ENCODE measurements around the gene MYO5A. TPM values are rescaled to one million over a fixed set of nuclear protein-coding genes. Genes with fewer than 3 reads are reported as not detected.

Gene MYO5A
- total RNA-seq, 1 experiment from 2014 or later: 29.2 TPM

- DNase-seq (ENCODE audit: low spot score) (no peak), ATAC-seq (peak; percentile 41)
- peak overlapping the region; percentile 80 for H3K27ac Mint-ChIP-seq
- POLR2A ChIA-PET: no interaction called here
- H3K27me3 Mint-ChIP-seq (ENCODE audit: low read depth): no peaks in the 10 kb centered on the region
- no peak for TF ChIP-seq RORB (CRISPR knock-in tag; IDR thresholded peaks at IDR 0.05)
- no peak for TF ChIP-seq ZBTB21 (CRISPR knock-in tag; IDR thresholded peaks at IDR 0.05; ENCODE audit: borderline replicate concordance)
- no peak for TF ChIP-seq PRRX2 (CRISPR knock-in tag; IDR thresholded peaks at IDR 0.05)
- TF ChIP-seq ATF2 (CRISPR knock-in tag; IDR thresholded peaks at IDR 0.05; ENCODE audit: borderline replicate concordance, low read depth): no peak
- no peak for TF ChIP-seq ZNF121 (CRISPR knock-in tag; IDR thresholded peaks at IDR 0.05)
- TF ChIP-seq PREB (CRISPR knock-in tag; IDR thresholded peaks at IDR 0.05; ENCODE audit: borderline replicate concordance): no peak
- TF ChIP-seq ZNF281 (CRISPR knock-in tag; IDR thresholded peaks at IDR 0.05): no peak
- TF ChIP-seq E2F5 (CRISPR knock-in tag; IDR thresholded peaks at IDR 0.05): no peak
- H3K36me3 Mint-ChIP-seq: 0 out of 2 replicates have a peak, but pooled peaks cover 6% of the 10 kb centered on the region
- CTCF ChIA-PET: interaction anchor here (1.2 kb wide), 1 partner anchor 76 kb away, joined by 3 read pairs; no protein-coding TSS in a partner anchor
- H3K4me3 Mint-ChIP-seq: peak overlapping the region; percentile 27
- no peaks in the 10 kb centered on the region for H3K9me3 Mint-ChIP-seq
- H3K4me1 Mint-ChIP-seq: peaks cover 54% of the 10 kb centered on the region
These were observed 190.6 kb downstream of the MYO5A start for GRCh38 chr15:52338058-52338457.

GRCh38 chr15:52337198-52337853 is 191.4 kb downstream of the MYO5A start:
- ChIA-PET CTCF (interaction anchor here (0.7 to 1.5 kb wide), 6 partner anchors 33 to 129 kb away, joined by 3 to 5 read pairs (median 4); no protein-coding TSS in a partner anchor), POLR2A (no interaction called here)
- Mint-ChIP-seq H3K27ac (peak overlapping the region; percentile 84), H3K27me3 (ENCODE audit: low read depth) (no peaks in the 10 kb centered on the region), H3K9me3 (no peaks in the 10 kb centered on the region), H3K4me1 (peaks cover 54% of the 10 kb centered on the region), H3K4me3 (peak overlapping the region; percentile 2; the same call in 1 of the 2 replicates), H3K36me3 (0 out of 2 replicates have a peak, but pooled peaks cover 6% of the 10 kb centered on the region)
- DNase-seq (ENCODE audit: low spot score) (no peak), ATAC-seq (no peak)
- TF ChIP-seq CTCF (IDR thresholded peaks at IDR 0.05) (no peak), HMGA2 (CRISPR knock-in tag; IDR thresholded peaks at IDR 0.05) (no peak), HMGXB4 (CRISPR knock-in tag; IDR thresholded peaks at IDR 0.05) (no peak), SOX15 (CRISPR knock-in tag; IDR thresholded peaks at IDR 0.05) (no peak), ESRRA (CRISPR knock-in tag; IDR thresholded peaks at IDR 0.05; ENCODE audit: borderline replicate concordance) (no peak), AR (CRISPR knock-in tag; IDR thresholded peaks at IDR 0.05) (no peak), TCF7 (CRISPR knock-in tag; IDR thresholded peaks at IDR 0.05; ENCODE audit: low read depth) (no peak)
